ENCODE results near the gene RAB20.

The RAB20 gene

DNA sequence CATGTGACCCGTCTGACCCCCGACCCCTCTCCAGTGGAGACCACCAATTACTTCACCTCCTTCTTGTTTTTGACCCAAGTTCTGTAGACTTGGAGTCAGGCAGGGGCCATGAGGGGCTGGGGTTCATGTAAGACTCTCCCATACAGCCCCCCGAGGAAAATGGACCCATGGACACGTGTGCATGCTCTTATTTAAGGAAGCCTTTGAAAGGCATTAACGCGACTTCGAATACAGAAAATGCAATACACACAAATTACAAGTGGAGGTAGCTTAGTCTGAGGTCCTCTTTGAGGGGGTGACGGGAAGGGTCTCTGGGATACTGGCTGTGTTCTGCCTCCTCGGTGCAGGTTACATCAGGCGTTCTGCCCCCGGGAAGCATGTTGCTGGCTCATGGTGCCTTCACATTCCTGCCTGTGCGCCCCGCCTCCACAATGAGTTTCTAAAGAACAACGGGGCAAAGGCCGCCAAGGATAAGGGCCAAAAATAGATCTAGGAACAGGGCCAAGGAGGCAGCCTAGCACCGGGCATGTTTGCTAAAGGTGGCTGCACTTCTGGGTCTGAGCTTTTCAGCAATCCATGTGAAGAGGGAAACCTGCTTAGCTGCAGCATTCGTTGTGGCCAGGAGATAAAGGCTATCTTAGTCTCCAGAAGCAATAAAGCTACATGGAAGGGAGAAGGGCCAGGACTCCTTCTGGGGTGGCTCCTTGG, 54.5 kb downstream of the RAB20 start:
- no peak overlapping the region for H3K27ac ChIP-seq

GRCh38 chr13:110506396-110506795, 55.1 kb downstream of the RAB20 start:
- H3K27ac ChIP-seq = no peak overlapping the region
- H3K4me2 ChIP-seq = no peak overlapping the region
- peaks cover 59% of the 10 kb centered on the region for H3K4me1 ChIP-seq
- TF ChIP-seq Cebpa-rat (IDR thresholded peaks at IDR 0.05) = no peak
- no peaks in the 10 kb centered on the region for H4K20me1 ChIP-seq
- H3K36me3 ChIP-seq = no peaks in the 10 kb centered on the region
- no peak overlapping the region for H3K4me3 ChIP-seq
- H3K27me3 ChIP-seq = no peaks in the 10 kb centered on the region
- no peak overlapping the region for H3K9ac ChIP-seq
- no peaks in the 10 kb centered on the region for H3K9me3 ChIP-seq

More for the DNA sequence above, 54.5 kb downstream of the RAB20 start:
- Histone ChIP-seq H3K9ac (no peak overlapping the region), H3K4me2 (peak overlapping the region; percentile 18; the same call in 1 of the 2 replicates), H3K9me3 (no peaks in the 10 kb centered on the region), H3K4me3 (no peak overlapping the region), H3K27me3 (no peaks in the 10 kb centered on the region), H3K36me3 (no peaks in the 10 kb centered on the region), H3K4me1 (peaks cover 65% of the 10 kb centered on the region), H4K20me1 (no peaks in the 10 kb centered on the region)
- TF ChIP-seq Cebpa-rat (IDR thresholded peaks at IDR 0.05) = no peak

DNA sequence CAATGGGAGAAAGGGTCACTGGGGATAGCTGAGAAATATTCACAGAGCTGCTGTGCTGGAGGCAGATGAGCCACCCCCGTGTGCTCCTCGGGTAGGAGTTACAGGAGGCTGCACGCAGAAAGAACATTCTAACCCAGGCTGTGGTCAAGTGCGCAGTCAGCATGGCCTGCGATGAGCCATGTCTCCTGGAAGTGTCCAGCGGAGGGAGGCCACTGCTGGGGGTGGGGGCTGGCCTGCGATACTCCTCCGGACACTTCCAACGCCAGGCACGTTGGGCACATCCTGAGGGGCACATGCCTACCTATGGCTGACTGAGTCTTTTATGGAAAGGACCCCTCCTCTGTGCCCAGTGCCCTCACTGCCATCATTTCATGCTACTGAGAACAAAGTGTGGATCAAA, 55.9 kb downstream of the RAB20 start:
- Histone ChIP-seq H3K27ac (no peak overlapping the region), H3K9me3 (peaks cover 6% of the 10 kb centered on the region; the same call in 1 of the 2 replicates), H3K4me2 (no peak overlapping the region), H3K27me3 (no peaks in the 10 kb centered on the region), H3K4me3 (no peak overlapping the region), H3K9ac (no peak overlapping the region), H3K36me3 (no peaks in the 10 kb centered on the region), H3K4me1 (peaks cover 51% of the 10 kb centered on the region), H4K20me1 (no peaks in the 10 kb centered on the region)
- TF ChIP-seq Cebpa-rat (IDR thresholded peaks at IDR 0.05) = no peak

DNA sequence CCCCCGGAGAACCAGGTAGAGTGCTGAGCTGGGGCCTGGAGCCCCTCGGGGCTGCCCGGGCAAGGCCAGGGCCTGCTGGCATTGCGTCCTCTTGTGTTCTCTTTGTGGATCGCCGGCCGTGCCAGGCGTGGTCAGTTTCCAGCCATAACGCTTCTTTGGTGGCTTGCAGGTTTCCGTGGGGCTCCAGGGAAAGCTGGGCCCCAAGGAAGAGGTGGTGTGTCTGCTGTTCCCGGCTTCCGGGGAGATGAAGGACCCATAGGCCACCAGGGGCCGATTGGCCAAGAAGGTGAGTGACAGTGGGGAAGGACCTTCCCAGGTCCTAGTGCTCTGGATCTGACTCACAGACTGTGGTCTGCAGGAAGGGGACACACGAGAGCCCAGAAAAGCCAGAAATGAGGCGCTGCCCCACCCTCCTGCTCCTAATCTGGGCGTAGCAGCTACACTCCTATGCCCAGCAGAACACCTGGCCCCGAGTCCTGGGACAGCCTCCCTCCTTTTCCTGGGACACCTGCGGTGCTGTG, 57.5 kb downstream of the RAB20 start:
- Histone ChIP-seq H3K4me3 (0 out of 2 replicates have a peak overlapping the region, but pooled peaks have one; percentile 16), H3K9ac (0 out of 2 replicates have a peak overlapping the region, but pooled peaks have one; percentile 46), H3K27ac (peak overlapping the region; percentile 83), H3K4me1 (peaks cover 36% of the 10 kb centered on the region), H3K9me3 (peaks cover 20% of the 10 kb centered on the region), H3K36me3 (no peaks in the 10 kb centered on the region), H3K4me2 (peak overlapping the region; percentile 89), H3K27me3 (no peaks in the 10 kb centered on the region), H4K20me1 (no peaks in the 10 kb centered on the region)
- no peak for TF ChIP-seq Cebpa-rat (IDR thresholded peaks at IDR 0.05)

DNA sequence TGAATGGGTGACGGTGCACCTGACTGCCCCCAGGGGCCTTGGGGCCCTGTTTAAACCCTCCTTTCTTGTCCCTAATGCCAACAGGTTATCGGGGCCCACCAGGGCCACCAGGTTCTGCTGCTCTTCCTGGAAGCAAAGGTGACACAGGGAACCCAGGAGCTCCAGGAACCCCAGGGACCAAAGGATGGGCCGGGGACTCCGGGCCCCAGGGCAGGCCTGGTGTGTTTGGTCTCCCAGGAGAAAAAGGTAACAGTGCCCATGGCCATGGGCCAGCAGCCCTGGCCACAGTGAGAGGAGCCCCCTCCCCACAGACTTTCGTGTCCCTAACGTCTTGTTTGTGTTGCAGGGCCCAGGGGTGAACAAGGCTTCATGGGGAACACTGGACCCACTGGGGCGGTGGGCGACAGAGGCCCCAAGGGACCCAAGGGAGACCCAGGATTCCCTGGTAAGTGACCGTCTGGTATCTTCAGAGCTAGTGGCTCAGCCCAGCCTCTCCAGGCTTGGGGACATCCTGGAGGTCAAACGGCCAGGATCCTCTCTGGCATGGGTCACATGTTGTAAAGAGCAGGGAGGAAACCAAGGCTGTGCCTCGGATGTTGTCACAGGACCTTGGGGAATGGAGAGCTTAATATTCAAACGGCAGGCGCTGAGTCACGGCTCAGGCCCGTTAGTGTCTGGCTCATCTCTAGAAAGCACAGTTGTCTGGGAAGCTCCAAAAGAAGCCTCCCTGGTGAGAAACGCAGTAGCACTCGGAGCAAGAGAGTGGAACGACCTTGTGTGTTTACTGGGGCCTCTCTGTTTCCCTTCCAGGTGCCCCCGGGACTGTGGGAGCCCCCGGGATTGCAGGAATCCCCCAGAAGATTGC, 58.3 kb downstream of the RAB20 start:
- Histone ChIP-seq H4K20me1 (no peaks in the 10 kb centered on the region), H3K27me3 (no peaks in the 10 kb centered on the region), H3K9me3 (peaks cover 20% of the 10 kb centered on the region), H3K9ac (peak overlapping the region; percentile 46; the same call in 1 of the 2 replicates), H3K27ac (peak overlapping the region; percentile 83), H3K4me2 (peak overlapping the region; percentile 89), H3K36me3 (no peaks in the 10 kb centered on the region), H3K4me1 (peaks cover 36% of the 10 kb centered on the region), H3K4me3 (0 out of 2 replicates have a peak overlapping the region, but pooled peaks have one; percentile 16)
- TF ChIP-seq Cebpa-rat (IDR thresholded peaks at IDR 0.05) = no peak

- no peaks in the 10 kb centered on the region for H4K20me1 ChIP-seq
- H3K36me3 ChIP-seq = no peaks in the 10 kb centered on the region
- no peaks in the 10 kb centered on the region for H3K27me3 ChIP-seq
- H3K9ac ChIP-seq = no peak overlapping the region
- H3K9me3 ChIP-seq = peaks cover 20% of the 10 kb centered on the region
- H3K4me2 ChIP-seq = no peak overlapping the region
- H3K4me3 ChIP-seq = no peak overlapping the region
- no peak overlapping the region for H3K27ac ChIP-seq
- TF ChIP-seq Cebpa-rat (IDR thresholded peaks at IDR 0.05) = no peak
- peaks cover 20% of the 10 kb centered on the region for H3K4me1 ChIP-seq
Observed at GRCh38 chr13:110501188-110501587, 60.3 kb downstream of the RAB20 start.

GRCh38 chr13:110500341-110500740, 61.2 kb downstream of the RAB20 start:
- Histone ChIP-seq H3K9me3 (peaks cover 20% of the 10 kb centered on the region), H4K20me1 (no peaks in the 10 kb centered on the region), H3K4me1 (peaks cover 20% of the 10 kb centered on the region), H3K27me3 (no peaks in the 10 kb centered on the region), H3K4me3 (no peak overlapping the region), H3K4me2 (no peak overlapping the region), H3K9ac (no peak overlapping the region), H3K27ac (no peak overlapping the region), H3K36me3 (no peaks in the 10 kb centered on the region)
- no peak for TF ChIP-seq Cebpa-rat (IDR thresholded peaks at IDR 0.05)

DNA sequence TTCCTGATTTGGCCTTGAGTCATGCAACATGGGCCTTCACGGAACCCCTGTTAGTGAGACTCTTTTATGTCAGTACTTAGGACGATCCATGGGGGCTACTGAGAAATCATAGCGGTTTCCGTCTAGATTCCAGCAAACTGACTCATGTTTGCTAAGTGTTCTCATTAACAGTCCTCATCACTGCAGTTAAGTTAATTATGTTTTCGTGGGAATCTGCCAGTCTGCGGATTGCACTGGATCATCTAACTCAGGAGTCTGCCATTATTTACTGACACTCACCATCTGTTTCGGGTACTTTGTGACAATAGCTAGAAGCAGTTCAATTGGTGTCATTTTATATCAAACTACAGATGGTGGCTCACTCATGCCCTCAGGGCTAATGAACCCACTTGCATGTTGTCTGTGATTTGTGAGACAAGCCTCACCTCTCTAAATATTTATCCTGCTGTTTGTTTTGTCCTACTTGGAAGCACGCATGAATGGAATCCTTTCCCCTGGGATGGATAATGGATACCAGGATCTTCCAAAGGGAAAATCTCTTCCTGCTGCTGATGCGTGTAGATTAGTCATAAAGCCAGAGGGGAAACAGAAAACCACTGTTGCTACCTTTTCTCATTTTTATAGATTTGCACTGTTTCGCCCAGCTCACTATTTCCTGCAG, 61.8 kb downstream of the RAB20 start:
- no peaks in the 10 kb centered on the region for H3K36me3 ChIP-seq
- no peak for TF ChIP-seq Cebpa-rat (IDR thresholded peaks at IDR 0.05)
- H3K4me1 ChIP-seq = peaks cover 20% of the 10 kb centered on the region
- no peak overlapping the region for H3K27ac ChIP-seq
- H3K4me3 ChIP-seq = no peak overlapping the region
- no peaks in the 10 kb centered on the region for H3K27me3 ChIP-seq
- H3K9me3 ChIP-seq = peaks cover 20% of the 10 kb centered on the region
- no peaks in the 10 kb centered on the region for H4K20me1 ChIP-seq
- no peak overlapping the region for H3K9ac ChIP-seq
- no peak overlapping the region for H3K4me2 ChIP-seq

DNA sequence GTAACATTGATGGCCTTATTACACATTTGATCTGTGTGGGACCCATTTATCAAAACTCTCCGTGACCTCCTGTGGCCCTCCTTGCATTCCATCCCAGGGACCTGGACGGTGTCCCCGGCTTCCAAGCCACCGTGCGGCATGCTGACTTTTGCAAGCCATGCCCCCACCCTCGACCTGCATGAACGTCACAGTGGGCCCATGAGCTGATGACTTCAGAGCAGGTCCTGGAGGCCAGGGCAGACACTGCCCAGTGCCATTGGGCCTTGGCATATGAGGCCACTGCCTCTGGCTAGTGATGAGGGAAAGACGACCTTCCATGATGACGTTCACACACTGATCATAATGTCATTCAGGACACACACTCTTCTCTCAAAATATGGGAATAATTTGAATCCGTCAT, 62.8 kb downstream of the RAB20 start:
- no peak overlapping the region for H3K27ac ChIP-seq
- no peaks in the 10 kb centered on the region for H4K20me1 ChIP-seq
- no peaks in the 10 kb centered on the region for H3K36me3 ChIP-seq

More for the DNA sequence above, 62.8 kb downstream of the RAB20 start:
- H3K9ac ChIP-seq = no peak overlapping the region
- no peak for TF ChIP-seq Cebpa-rat (IDR thresholded peaks at IDR 0.05)
- no peak overlapping the region for H3K4me3 ChIP-seq
- no peak overlapping the region for H3K4me2 ChIP-seq
- H3K9me3 ChIP-seq = peaks cover 20% of the 10 kb centered on the region
- no peaks in the 10 kb centered on the region for H3K27me3 ChIP-seq
- H3K4me1 ChIP-seq = peaks cover 11% of the 10 kb centered on the region

Data from BLaER1 (cell line).